GM21423 (cell line): ENCODE measurements around the gene DIS3L2.
"Not testable (repeated sequence)": the region's sequence is repeated elsewhere in the genome, so short reads cannot be mapped to it uniquely, and the experiment has no call there.

ENCODE experiments used
- ATAC-seq: cut with Tn5 transposase; IDR thresholded peaks from one replicate; pipeline ENCODE4 v1.9.1; 2021; ENCODE audit warnings: mild to moderate bottlenecking, moderate library complexity; ENCODE audit not compliant: unreplicated experiment

DIS3L2 gene

DNA sequence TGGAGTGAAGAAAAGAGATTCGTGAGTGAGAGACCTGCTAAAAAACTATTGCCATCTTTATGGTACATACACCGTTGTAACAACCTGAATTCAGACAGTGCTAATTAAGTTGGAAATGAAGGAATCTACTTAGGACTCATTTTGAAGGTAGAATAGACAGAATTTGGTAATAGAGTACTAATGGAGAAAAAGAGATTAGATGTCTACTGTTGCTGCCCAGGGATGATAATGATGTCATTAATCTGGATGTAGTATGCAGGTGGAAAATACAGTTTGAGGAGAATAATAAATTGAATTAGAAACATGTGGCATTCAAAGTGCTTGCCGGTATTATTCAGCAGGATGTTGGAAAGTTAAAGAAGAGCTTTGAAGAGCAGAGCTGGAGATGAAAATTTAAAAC lies 44.7 kb downstream of the DIS3L2 start:
- ATAC-seq, result no peak

DNA sequence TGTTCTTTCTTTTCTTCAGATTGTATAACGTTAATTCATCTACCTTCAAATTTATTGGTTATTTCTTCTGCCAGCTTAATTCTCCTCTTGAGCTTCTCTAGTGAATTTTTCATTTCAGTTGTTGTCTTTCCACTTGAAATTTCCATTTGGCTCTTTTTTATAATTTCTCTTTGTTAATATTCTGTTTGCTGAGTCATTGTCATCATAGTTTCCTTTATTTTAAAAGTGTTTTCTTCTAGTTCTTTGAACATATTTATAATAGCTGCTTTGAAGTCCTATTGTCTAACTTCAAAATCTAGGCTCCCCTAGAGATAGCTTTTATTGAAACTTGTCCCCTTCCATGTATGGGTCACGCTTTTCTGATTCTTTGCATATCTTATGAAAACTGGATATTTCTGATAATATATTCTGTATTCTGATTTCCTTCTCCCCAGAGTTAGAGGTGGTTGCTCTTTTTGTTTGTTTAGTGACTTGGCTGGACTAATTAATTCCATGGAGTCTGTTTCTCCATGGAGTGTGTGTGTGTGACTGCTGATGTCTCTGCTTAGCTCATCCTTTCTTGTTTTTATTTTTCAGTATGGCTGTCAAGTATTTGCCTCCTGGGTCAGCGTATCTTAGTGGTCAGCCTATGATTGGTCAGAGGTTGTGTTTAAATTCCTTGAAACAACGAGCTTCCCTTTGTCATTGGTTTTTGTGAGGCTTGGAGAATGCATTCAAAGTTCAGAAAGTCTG lies 47.6 kb downstream of the DIS3L2 start:
- ATAC-seq, result no peak

DNA sequence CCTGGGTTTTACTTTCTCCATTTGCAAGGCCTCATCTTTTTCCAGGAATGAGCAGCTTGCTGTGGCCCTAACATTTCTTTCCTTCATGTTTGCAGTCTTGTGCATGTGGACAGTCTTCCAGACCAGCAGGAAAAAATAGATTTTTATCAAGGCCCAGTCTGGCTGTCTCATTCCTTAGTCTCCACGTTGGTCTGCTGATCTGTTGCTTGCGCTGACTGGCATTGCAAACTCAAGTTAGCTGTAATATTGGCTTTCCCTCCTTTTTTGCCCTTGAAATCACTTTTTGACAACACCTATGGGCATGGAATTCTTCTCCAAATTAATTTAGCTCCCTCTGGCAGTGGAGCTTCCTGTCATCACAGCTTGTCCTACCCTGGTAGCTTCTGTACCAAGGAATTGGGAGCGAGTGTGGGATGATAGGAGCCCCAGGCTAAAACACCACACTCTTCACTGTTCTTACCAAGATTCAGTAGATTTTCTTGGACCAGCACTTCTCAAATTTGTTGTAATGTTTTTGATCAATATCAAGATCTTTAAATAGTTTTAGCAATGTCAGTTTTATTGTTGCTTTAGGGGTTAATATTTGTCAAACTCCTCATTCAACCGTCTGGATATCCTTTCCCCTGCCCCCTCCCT lies 48.2 kb downstream of the DIS3L2 start:
- ATAC-seq, result no peak

DNA sequence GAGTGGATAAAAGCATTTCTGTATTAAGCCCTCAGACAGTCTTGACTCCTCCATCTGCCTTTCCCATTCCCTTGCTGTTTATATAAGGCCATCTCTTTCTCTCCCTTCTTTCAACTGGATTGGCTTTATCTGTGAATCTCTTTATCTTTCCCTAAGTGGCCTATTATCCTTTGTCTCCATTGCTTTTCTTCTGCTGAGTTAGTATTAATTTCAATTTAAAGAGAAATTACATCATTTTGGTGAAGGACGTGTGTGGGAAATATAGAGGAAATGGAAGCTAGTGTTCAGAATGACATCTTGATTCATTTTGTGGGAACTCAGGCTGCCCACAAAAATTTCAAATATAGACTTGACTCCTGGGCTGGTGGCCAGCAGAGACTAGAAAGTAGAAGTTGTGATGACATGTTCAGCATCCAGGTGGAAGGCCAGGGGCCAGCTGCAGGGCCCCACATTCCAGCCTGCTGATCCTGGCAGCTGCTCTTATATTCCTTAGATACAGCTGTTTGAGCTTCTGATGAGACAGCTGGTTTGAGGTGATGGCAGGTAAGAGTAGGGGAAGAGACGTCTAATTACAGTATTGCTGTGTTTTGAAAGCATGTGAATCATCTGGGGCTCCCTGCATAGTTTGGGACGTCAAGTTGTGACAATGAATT lies 52.3 kb downstream of the DIS3L2 start:
- no peak for ATAC-seq

DNA sequence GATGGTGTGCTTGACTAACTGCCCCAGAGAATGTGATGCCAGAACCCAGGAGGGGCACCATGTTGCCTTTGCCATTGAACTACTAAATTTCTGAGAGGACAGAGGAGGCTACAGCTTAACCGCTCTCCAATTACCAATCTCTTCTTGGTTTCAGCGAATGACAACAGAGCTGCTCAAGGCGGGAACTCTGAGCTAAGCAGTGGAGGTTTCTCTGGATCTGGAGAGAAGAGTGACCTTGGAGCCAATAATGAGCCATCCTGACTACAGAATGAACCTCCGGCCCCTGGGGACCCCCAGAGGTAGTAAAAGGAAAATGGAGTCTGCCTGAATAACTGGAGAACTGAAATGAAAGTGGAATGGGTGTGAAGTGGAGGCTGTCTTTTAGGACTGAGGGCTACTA lies 53.2 kb downstream of the DIS3L2 start:
- no peak for ATAC-seq

- no peak for ATAC-seq
Measured at GRCh38 chr2:232018181-232018580, 56.7 kb downstream of the DIS3L2 start.

DNA sequence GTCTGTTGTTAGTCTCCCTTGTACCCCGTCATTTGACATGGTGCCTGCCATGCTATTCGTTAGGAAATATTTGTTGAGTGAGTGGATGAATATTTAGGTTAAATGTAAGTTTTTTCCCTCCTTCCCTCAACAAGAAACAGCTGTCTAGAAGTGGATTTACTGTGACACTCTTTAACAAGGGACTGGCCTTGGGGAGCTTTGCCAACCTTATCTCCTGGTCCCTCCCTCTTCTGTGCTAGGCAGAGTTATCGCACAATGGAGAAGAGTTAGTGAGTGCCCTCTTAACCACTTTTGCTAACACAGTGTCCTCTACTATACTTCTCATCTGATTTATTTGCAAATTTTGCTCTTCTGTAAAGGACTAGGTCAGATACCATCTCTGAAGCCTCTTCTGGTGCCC lies 61.2 kb downstream of the DIS3L2 start:
- no peak for ATAC-seq

DNA sequence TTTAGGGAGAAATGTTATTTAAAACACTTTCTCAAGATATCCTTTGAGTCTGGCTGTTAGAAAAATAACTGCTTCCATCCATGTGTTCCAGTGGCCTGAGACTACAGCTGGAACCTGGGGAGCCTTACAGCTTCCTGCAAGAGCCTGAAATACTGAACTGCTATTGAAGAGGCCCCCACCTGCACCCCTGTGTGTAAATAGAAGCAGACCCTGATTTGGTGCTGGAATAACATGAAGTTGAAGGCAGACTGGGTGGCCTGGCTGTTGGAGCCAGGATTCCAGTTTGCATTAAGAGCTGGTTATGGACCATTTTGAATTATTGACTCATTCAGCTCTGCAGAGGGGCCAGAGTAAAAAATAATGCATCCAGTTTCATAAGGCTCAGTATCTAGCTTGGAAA lies 61.9 kb downstream of the DIS3L2 start:
- no peak for ATAC-seq

GRCh38 chr2:232024457-232024856 lies 62.9 kb downstream of the DIS3L2 start:
- ATAC-seq, result no peak

- peak; percentile 96 for ATAC-seq
Measured at GRCh38 chr2:232026910-232027309, 65.4 kb downstream of the DIS3L2 start.

DNA sequence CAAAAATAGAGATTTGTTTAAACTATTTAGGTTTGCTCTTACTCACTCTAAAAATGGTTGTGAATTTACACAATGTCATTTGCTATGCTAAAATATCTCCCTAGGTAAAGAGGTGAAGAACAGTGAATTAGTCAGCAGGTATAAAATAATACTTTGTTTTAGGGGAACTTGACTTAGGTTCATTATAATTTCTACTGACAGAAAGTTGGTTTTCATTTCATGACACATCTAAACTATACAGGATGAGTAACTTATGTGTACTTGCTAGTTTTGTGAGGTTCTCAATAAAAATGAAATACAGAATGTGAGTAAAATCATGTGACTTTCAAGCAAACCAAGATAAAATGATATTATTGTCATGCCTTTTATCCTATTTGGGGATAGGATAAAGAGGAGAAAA lies 66.0 kb downstream of the DIS3L2 start:
- no peak for ATAC-seq

- no peak for ATAC-seq
Measured at GRCh38 chr2:232028071-232028470, 66.6 kb downstream of the DIS3L2 start.

- ATAC-seq, result no peak
Measured at GRCh38 chr2:232028631-232029030, 67.1 kb downstream of the DIS3L2 start.

DNA sequence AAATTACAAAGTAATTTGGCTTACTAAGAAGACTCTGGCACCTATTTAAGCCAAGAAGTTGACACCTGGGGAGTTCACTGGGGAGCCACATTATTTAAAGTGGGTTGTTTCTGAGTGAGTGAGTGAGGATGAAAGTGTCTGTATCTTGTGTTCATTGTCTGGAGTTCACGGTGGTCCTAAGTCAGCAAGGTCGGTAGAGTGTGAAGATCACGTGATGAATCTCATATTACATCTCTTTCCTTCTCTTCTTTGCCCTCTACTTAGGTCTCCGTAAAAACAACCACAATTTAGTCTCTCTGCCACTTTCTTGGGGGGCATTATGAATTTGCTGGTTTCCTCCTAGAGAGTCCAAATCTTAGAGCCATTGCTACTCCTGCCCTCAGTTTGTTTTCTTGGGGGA lies 67.8 kb downstream of the DIS3L2 start:
- no peak for ATAC-seq

GRCh38 chr2:232030229-232030628 lies 68.7 kb downstream of the DIS3L2 start:
- ATAC-seq, result no peak

DNA sequence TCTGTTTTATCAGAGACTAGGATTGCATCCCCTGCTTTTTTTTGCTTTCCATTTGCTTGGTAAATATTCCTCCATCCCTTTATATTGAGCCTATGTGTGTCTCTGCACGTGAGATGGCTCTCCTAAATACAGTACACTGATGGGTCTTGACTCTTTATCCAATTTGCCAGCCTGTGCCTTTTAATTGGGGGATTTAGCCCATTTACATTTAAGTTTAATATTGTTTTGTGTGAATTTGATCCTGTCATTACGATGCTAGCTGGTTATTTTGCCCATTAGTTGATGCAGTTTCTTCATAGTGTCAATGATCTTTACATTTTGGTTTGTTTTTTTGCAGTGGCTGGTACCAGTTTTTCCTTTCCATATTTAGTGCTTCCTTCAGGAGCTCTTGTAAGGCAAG lies 73.8 kb downstream of the DIS3L2 start:
- not testable (repeated sequence) for ATAC-seq

- not testable (repeated sequence) for ATAC-seq
Measured at GRCh38 chr2:232036876-232037275, 75.4 kb downstream of the DIS3L2 start.

- no peak for ATAC-seq
Measured at GRCh38 chr2:232038251-232038880, 76.9 kb downstream of the DIS3L2 start.

- no peak for ATAC-seq
Measured at GRCh38 chr2:232038881-232039485, 77.5 kb downstream of the DIS3L2 start.

DNA sequence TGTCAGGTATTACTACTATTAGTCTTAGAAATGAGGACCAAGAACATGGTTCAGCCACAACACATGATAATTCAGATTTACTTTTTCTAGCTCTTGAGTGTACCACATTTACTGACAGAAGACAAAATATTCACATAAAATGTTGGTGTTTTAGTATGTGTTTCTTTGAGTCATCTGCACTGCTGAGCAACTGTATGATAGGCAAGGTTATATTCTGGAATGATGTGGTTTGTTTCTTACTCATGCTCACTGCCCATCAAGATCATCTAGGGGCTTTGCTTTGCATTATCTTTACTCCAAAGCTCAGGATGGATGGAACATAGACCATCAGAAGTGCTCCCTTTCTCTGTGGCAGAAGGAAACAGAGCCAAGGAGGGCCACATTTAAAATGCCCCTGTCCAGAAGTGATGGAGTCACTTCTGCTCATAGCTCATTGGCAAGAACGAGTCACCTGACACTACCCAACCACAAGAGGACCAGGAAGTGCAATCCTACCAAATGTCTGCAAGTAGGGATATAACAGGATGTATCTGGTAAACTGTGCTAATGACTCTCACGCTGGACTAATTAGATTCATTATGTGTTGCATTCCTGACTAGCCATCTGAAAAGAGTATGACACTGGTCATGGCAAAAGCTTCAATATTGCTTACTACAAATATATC lies 81.5 kb downstream of the DIS3L2 start:
- no peak for ATAC-seq

- ATAC-seq, result no peak
Measured at GRCh38 chr2:232043966-232044365, 82.5 kb downstream of the DIS3L2 start.
